GM19452 (cell line): ENCODE results near the gene TMEM44.

ENCODE experiments used
- ATAC-seq: cut with Tn5 transposase; IDR thresholded peaks from one replicate; pipeline ENCODE4 v1.9.1; 2021; ENCODE audit not compliant: unreplicated experiment

The TMEM44 gene, protein sequence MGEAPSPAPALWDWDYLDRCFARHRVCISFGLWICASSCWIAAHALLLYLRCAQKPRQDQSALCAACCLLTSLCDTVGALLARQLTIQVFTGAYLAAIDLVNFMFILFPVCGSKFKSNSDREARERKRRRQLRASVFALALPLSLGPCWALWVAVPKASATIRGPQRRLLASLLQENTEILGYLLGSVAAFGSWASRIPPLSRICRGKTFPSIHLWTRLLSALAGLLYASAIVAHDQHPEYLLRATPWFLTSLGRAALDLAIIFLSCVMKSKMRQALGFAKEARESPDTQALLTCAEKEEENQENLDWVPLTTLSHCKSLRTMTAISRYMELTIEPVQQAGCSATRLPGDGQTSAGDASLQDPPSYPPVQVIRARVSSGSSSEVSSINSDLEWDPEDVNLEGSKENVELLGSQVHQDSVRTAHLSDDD

GRCh38 chr3:194633349-194634004 lies at the start of gene TMEM44:
Gene TMEM44 (minus strand): TSS chr3:194633419. CDS start chr3:194633215, 204 bp downstream.
- peak; percentile 84 for ATAC-seq

GRCh38 chr3:194682694-194683310 lies 49.6 kb upstream of the TMEM44 start:
- peak; percentile 51 for ATAC-seq

- no peak for ATAC-seq
These were observed 49.0 kb upstream of the TMEM44 start for GRCh38 chr3:194682189-194682693.

DNA sequence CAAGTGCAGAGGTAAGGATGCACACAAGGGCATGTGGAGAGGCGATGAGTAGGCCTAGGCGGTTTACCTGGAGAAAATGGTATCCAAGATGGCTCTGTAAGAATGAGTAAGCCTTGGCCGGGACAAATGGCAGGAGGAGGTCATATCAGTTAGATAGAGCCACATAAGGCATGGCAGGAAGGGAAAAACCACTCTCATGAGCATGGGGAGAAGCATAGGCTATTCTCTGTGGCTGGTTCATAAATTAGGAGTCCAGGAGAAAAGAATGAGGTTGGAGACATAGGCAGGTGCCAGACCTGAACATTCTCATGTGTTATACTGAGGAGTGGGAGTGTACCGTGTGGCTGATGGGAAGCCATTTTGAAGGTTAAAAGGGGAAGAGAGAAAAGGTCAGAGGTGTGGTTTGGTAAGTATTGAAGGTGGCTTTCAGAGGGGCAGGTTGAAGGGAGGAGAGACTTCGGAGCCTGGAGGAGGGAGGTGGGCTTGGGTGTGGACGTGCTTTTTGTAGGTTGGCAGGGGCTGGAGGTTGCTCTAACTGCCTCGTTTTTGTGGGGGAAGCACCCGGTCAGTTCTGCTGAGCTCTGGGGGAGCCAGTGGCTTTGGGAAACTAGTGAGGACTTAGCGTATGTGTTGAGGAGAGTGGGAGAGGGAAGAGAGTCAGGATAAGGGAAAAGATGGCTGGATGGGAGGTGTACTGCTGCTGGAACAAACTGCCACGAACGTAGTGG lies 47.8 kb upstream of the TMEM44 start:
- ATAC-seq = no peak

DNA sequence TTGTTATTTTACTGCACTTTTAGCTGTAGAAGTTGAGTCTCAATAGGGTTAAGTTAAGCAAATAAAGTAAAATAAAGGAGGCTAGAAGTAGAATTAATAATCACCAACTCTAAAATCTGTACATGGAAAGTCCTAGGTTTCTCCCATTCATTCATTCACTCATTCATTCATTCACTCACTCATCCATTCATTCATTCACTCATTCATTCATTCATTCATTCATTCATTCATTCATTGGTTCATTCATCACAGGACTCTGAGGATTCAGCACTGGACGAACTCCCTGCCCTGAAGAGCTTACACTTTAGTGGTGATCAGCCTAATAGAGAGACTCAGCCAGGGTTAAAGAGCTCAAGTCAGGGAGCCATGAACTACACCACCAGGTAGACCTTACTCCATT lies 43.3 kb upstream of the TMEM44 start:
- ATAC-seq = no peak

DNA sequence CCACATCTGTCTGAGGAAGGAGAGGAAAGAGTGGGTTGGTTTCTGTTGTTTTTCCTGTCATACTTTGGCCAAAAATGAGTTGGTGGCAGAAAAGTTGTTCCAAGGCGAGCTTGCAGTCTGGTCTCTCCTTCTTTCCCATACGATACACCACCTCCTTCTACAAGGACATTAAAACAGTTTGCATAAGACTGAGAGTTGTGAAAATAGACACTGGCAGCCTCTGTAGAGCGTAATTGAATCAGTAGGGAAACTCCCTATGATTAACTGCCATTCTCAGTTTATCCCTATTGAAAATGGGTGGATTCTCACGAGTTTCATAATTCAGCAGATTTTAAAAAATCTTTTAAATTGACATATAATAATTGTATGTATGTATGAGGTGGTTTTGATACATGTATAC lies 42.5 kb upstream of the TMEM44 start:
- ATAC-seq = no peak

DNA sequence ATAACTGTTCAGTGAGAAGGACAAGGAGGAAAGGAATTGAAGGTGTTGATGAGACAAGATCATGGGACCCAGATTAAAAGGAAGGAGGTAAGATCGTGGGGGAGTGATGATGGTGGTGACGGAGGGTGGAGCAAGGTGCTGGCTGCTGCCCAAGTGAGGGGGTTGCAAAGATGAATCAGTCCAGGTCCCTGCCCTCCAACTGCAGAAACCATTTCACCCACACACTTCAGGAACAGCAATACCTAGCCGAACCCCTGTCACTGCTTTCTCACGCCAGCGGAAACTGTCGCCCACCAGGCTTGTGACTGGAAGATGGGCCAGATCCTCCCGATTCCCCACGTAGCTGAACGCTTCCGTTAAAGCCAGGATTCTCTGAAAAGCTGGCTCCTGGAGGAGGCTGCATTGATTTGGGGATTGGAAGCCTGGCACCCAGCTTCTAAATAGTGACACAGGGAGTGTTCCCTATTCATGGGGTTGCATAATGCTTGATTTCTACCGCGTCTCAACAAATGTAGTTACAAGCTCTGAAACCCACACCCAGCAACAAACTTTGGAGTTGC lies 41.9 kb upstream of the TMEM44 start:
- no peak for ATAC-seq

GRCh38 chr3:194673761-194674160 lies 40.5 kb upstream of the TMEM44 start:
- no peak for ATAC-seq

- ATAC-seq = no peak
These were observed 39.7 kb upstream of the TMEM44 start for GRCh38 chr3:194672876-194673275.

DNA sequence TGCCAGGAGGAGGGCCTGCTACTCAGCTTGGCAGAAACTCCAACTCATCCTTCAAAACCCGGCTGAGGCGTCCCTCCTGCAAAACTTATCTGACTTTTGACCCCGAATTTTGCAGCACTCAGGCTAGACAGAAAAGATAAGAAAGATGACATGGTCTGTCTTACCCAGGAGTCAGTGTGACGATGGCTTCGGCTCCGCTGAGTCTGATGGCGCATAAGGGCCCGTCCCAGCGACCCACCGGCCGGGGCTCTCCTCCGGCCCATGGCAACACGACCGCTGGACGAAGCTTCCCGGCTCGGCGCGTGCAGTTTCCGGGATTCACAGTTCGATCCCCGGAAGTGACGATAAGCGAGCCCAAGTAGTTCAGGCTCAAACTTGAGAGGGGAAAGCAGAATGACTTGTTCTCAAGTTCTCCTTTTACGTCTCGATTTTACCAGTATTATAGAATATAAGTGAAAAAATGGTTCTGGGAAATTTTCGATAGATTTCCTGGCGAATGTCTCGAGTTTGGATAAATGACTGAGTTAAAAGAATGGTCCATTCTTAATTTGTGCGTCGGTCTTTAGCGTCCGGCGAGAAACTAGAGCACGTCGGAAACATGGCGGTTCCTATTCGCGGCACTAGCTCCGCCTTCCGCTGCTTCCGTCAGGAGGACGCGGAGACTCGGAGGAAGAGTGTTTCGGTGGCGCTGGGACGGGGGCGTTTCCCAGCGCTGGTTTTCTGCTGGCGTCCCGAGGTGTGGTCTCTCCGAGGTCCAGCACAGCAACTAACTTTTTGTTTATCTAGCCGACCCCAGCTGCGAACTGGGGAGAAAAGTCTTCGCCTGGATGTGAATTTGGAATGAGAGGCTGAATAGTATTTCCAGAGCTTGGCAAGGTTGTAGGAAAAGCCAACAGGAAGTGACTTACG lies 38.9 kb upstream of the TMEM44 start, which contains the start of gene LSG1:
Gene LSG1, minus strand, starts transcription at position 292 of the 909 bp plus-strand sequence. Its CDS starts 29 bp downstream, at position 263.
- peak; percentile 87 for ATAC-seq

DNA sequence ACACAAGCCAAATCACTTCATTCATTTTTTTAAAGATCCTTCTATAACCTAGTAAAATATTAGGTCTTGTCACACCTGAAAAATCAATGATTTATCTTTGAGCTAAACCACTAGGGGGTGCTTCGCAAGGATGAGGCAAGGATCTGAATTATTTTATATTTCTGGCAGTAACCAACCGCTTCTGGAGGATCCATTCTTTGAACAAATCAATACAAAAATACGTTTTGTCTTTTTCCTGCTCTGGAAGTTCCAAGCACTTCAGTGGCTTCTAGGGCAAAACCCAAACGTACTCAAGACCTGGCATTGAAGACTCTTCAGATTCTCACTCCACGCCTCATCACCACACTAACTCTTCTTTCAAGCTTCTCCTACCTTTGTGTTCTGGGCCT lies 38.3 kb upstream of the TMEM44 start:
- ATAC-seq = no peak

- no peak for ATAC-seq
These were observed 34.1 kb upstream of the TMEM44 start for GRCh38 chr3:194667363-194667762.

GRCh38 chr3:194664857-194665256 lies 31.6 kb upstream of the TMEM44 start:
- ATAC-seq = no peak

DNA sequence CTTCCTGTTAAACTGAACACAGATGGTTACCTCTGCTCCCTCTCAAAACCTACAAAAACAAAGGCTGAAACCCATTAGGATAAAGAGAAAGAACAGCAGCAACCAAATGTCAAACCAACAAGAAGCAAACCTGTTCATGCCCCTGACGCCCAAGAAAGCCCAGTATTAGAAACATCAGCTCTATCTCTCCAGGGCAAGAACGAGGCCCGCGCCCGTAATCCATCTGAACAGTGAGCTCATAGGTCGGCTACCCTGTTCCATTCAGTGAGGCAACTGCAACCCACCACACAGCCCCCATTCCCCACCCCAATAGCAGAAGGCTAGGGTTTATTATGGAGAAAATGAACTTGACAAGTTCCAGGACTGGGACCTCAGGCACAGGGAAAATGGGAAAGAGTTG lies 28.7 kb upstream of the TMEM44 start:
- no peak for ATAC-seq

GRCh38 chr3:194661374-194661773 lies 28.2 kb upstream of the TMEM44 start:
- no peak for ATAC-seq

GRCh38 chr3:194659778-194660177 lies 26.6 kb upstream of the TMEM44 start:
- ATAC-seq = no peak

DNA sequence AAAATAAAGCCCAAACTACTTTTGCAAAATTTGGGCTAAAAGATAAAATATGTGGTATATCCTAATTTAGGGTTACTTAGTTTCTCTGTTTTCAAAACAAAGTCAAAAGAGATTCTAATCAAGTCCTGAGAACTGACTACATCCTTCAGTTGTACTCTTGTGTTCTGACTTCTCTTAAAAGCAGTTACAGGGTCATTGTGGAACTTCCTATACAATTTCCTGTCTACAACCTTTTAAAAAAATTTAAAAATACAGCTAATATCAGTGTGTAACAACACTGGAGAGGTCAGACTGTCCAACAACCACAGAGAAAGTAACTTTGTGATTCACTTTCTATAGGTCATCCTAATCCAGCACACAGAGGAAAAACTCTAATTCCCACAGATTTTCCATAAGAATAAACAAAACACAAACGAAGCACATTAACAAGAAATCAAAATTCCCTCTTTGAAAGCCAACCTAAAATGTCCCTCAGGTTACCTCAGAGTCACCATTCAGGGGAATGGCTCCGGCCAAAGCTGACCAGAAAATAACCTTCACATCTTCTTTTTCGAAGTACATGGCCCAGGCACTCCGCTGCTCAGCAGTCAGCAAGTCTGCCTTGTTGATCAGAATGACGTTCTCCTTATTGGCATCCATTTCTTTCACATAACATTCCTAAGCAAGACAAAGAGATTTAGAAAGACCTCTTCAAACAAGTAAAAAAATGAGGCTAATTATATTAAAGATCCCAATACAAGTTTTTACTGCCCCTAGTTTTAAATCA lies 25.4 kb upstream of the TMEM44 start:
- no peak for ATAC-seq

DNA sequence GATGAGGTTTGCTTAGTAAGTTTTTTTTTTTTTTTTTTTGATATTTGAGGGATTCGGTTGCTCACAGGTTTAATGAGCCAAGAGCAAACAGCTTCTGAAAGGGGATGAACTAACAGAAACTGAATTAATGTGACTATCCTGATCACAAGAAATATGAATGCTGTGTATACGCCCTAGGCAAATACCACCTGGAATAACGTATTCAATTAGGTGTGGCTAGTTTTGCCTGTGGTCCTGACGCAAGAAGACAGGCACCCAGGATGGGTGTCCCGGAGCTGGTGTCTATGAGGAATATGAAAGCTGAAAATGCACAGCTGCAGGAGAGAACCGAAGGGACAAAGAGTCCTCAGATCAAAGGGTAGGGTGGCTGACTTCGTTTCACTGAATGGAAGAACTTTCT lies 24.2 kb upstream of the TMEM44 start:
- ATAC-seq = no peak

DNA sequence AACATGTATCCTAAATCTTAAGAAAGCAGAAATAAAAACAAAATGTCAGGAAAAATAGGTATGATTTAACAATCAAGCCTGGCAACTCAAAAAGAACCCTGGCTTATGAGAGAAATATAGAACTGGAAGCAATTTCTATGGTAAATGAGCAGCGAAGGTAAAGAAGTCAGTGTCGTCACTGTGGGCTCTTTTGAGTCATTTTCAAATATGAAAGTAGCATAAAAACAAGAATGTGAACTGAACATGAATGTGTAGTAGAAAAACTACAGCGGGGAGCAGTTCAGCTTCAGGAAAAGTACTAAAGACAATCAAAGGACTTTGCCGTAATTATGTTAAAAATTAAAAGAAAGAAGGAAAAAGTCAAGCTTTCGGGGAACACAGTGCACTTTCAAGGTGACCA lies 21.2 kb upstream of the TMEM44 start:
- ATAC-seq = peak; percentile 85
